ACHN (cell line): Measurements from ENCODE around the gene RNF220.

Experiments
- DNase-seq: peaks from one replicate; pipeline ENCODE4 v3.0.0-alpha.2; 2015
- in situ Hi-C: cut with HindIII; loops from 2 replicates; pipeline ENCODE4 v1.10.0; 2017; ENCODE audit warnings: low sequenced_read_pairs, low pct_ligation_motif_present, low pct_unique_long_range_greater_than_20kb

RNF220 gene

GRCh38 chr1:44405798-44406736, 1.0 kb downstream of the RNF220 start:
- DNase-seq = no peak
- in situ Hi-C loops = no loop called here

- DNase-seq = no peak
- in situ Hi-C loops = no loop called here
These were observed 1.8 kb downstream of the RNF220 start for GRCh38 chr1:44406737-44407429.

- DNase-seq = no peak
- in situ Hi-C loops = no loop called here
These were observed 2.6 kb downstream of the RNF220 start for GRCh38 chr1:44407430-44408211.

GRCh38 chr1:44408212-44408582, 3.1 kb downstream of the RNF220 start:
- in situ Hi-C loops = no loop called here
- no peak for DNase-seq

GRCh38 chr1:44408632-44409602, 3.9 kb downstream of the RNF220 start:
- in situ Hi-C loops = no loop called here
- no peak for DNase-seq

- DNase-seq = no peak
- in situ Hi-C loops = no loop called here
These were observed 4.7 kb downstream of the RNF220 start for GRCh38 chr1:44409757-44410156.

- in situ Hi-C loops = no loop called here
- DNase-seq = no peak
These were observed 6.8 kb downstream of the RNF220 start for GRCh38 chr1:44411861-44412260.

- no peak for DNase-seq
- in situ Hi-C loops = no loop called here
These were observed 7.5 kb downstream of the RNF220 start for GRCh38 chr1:44412601-44413000.

- DNase-seq = no peak
- in situ Hi-C loops = no loop called here
These were observed 8.7 kb downstream of the RNF220 start for GRCh38 chr1:44413740-44414139.

- in situ Hi-C loops = no loop called here
- no peak for DNase-seq
These were observed 10.0 kb downstream of the RNF220 start for GRCh38 chr1:44415013-44415412.

GRCh38 chr1:44416408-44416807, 11.4 kb downstream of the RNF220 start:
- DNase-seq = no peak
- in situ Hi-C loops = no loop called here

GRCh38 chr1:44417351-44418021, 12.4 kb downstream of the RNF220 start:
- no peak for DNase-seq
- in situ Hi-C loops = no loop called here

GRCh38 chr1:44418022-44418673, 13.1 kb downstream of the RNF220 start:
- DNase-seq = no peak
- in situ Hi-C loops = no loop called here

- DNase-seq = no peak
- in situ Hi-C loops = no loop called here
These were observed 14.8 kb downstream of the RNF220 start for GRCh38 chr1:44419901-44420300.

- DNase-seq = no peak
- in situ Hi-C loops = no loop called here
These were observed 15.5 kb downstream of the RNF220 start for GRCh38 chr1:44420535-44420934.

GRCh38 chr1:44421446-44421884, 16.4 kb downstream of the RNF220 start:
- in situ Hi-C loops = no loop called here
- DNase-seq = no peak

GRCh38 chr1:44422161-44422560, 17.1 kb downstream of the RNF220 start:
- DNase-seq = no peak
- in situ Hi-C loops = no loop called here
